HG03432 (cell line): ENCODE measurements around the gene ETV4.
A peak's percentile ranks its signal among the peaks of the same experiment; 100 is the strongest.
"Not testable (repeated sequence)": the region's sequence is repeated elsewhere in the genome, so short reads cannot be mapped to it uniquely, and the experiment has no call there.

ENCODE experiments used
- ATAC-seq: cut with Tn5 transposase; IDR thresholded peaks from one replicate; pipeline ENCODE4 v1.9.1; 2021; ENCODE audit warnings: mild to moderate bottlenecking, moderate library complexity; ENCODE audit not compliant: unreplicated experiment

ETV4 gene

GRCh38 chr17:43517615-43518386 is 28.3 kb downstream of the ETV4 start:
- ATAC-seq: peak; percentile 75

- ATAC-seq: peak; percentile 37
Observed at GRCh38 chr17:43517161-43517560, 29.0 kb downstream of the ETV4 start.

- no peak for ATAC-seq
Observed at GRCh38 chr17:43515656-43516055, 30.5 kb downstream of the ETV4 start.

DNA sequence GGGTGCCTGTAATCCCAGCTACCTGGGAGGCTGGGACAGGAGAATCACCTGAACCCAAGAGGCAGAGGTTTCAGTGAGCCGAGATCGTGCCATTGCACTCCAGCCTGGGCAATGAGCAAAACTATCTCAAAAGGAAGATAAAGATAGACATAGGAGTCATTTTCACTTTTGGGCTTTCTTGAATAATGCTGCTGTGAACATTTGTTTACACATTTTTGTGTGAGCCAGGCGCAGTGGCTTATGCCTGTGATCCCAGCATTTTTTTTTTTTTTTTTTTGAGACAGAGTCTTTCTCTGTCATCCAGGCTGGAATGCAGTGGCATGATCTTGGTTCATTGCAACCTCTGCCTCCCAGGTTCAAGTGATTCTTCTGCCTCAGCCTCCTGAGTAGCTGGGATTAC is 34.9 kb downstream of the ETV4 start:
- ATAC-seq: not testable (repeated sequence)

GRCh38 chr17:43509440-43509839 is 36.7 kb downstream of the ETV4 start:
- not testable (repeated sequence) for ATAC-seq

- no peak for ATAC-seq
Observed at GRCh38 chr17:43490621-43491020, 55.5 kb downstream of the ETV4 start.

DNA sequence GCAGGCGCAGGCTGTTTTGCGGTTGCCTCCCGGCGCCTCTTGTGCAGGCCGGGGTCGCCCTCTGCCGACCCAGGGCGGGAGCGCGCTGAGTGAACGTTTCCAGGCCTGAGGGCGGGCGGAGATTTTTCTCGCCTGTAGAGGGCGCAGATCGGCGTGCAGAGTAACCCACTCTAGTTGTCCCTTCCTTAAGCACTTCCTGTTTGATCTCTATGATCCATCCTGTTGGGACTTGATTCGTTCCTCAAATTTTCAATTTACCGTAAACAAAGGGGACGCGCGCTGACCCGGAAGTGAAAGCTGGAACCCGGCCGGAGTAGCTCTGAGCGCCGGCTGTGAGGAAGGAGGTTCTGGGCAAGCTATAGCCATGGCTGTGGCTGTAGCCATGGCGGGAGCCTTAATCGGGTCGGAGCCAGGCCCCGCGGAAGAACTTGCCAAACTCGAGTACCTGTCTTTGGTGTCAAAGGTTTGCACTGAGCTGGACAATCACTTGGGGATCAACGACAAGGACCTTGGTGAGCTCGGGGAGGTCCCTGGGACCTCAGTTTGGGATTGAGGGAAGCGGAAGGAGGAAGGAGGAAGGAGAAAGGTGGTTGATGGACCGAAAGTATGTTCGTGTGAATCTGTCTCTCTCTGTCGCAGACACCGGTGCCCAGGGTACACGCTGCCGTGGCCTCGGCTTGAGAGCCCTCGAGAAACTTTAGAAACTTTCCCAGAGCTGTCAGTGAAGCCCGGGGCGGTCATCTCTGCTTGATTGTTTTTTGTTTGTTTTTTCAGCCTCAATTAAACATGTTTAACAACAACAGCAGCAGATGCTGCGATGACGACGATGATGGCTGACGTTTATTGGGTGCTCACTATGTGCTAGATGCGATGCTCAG is 62.2 kb downstream of the ETV4 start, which contains the start of gene DHX8:
TSS of gene DHX8 (plus strand) at position 302 of the 878 bp plus-strand sequence. CDS start at position 365, 63 bp downstream.
- ATAC-seq: peak; percentile 88

DNA sequence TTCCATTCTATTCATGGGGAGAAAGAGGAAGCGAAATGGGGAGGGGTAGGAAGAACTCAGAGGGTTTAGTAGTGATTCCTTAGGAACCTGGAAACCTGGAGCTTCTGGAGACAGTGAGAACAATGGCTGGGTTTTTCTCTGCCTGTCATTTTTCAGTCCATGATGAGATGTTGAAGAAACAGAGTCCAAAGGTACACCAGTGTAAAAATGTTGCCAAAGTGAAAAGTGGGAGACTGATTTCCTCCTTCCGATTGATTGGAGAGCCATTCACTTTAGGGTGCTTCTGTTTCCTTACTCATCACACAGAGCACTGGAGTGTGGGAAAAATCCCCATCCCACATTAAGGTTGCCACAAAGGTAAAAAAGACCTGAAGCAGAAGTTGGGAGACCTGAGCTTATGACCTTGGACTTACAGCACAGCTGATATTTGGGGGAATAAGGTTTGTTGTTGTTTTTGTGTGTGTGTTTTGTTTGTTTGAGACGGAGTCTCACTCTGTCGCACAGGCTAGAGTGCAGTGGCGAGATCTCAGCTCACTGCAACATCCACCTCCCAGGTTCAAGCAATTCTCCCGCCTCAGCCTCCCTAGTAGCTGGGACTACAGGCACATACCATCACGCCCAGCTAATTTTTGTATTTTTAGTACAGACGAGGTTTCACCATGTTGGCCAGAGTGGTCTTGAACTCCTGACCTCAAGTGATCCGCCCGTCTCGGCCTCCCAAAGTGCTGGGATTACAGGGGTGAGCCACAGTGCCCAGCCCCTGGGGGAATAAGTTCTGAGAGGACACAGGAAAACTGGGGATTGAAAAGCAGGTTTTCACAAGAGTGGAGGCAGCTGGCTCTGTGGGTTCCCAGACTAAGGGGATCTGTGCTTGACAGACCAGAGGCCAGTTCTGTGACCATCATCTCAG is 63.8 kb downstream of the ETV4 start:
- ATAC-seq: no peak

GRCh38 chr17:43479948-43480347 is 66.2 kb downstream of the ETV4 start:
- no peak for ATAC-seq
